Calu3 (cell line): ENCODE results near the gene ENTPD2. TPM values are rescaled to one million over a fixed set of nuclear protein-coding genes. Genes with fewer than 3 reads are reported as not detected.

Experiments used
- BruUV-seq: library from RNA; stranded (reverse); fragments of 400-500 nt; replicated peaks from 2 replicates; lab custom pipeline; 2021; lab: Mats Ljungman, UMichigan
- CTCF ChIA-PET: fragments of 300-600 bp; sonication (Branson Sonifier 250); formaldehyde crosslinking; loops from one replicate; lab custom pipeline; 2022; ENCODE audit warnings: antibody characterized with exemption; lab: Charles Lee
- DNase-seq: peaks from one replicate; pipeline ENCODE4 v3.0.0; 2022
- H3K27ac Mint-ChIP-seq: one replicate; pipeline ENCODE4 v1.8.0; 2022; ENCODE audit warnings: mixed read lengths; ENCODE audit not compliant: unreplicated experiment
- H3K27me3 Mint-ChIP-seq: one replicate; pipeline ENCODE4 v1.8.0; 2022; ENCODE audit warnings: mixed read lengths; ENCODE audit not compliant: unreplicated experiment
- H3K36me3 Mint-ChIP-seq: one replicate; pipeline ENCODE4 v1.8.0; 2022; ENCODE audit warnings: mild to moderate bottlenecking, moderate library complexity, mixed read lengths; ENCODE audit not compliant: insufficient read depth, unreplicated experiment
- H3K4me1 Mint-ChIP-seq: one replicate; pipeline ENCODE4 v1.8.0; 2022; ENCODE audit warnings: mild to moderate bottlenecking, low read depth, mixed read lengths; ENCODE audit not compliant: unreplicated experiment
- H3K4me3 Mint-ChIP-seq: one replicate; pipeline ENCODE4 v1.8.0; 2022; ENCODE audit warnings: mild to moderate bottlenecking, low read depth, moderate library complexity, mixed read lengths; ENCODE audit not compliant: unreplicated experiment
- H3K9me3 Mint-ChIP-seq: one replicate; pipeline ENCODE4 v1.8.0; 2022; ENCODE audit warnings: low read depth, mixed read lengths; ENCODE audit not compliant: unreplicated experiment
- intact Hi-C: fragments of 100-400 bp; cut with micrococcal nuclease; formaldehyde crosslinking; loops from one replicate; pipeline ENCODE4 v1.10.0; 2022; ENCODE audit not compliant: unreplicated experiment
- total RNA-seq: library from RNA; stranded (reverse); gene quantifications from 2 replicates; pipeline ENCODE4 v1.2.3, GENCODE V29; 2022
- TF ChIP-seq, protein P1 (sequence below): fragments of 200-600 bp; IDR thresholded peaks from one replicate; pipeline ENCODE4 v1.8.0; 2022; ENCODE audit warnings: antibody characterized with exemption; ENCODE audit not compliant: unreplicated experiment

ENTPD2 gene
- total RNA-seq, 1 experiment from 2014 or later: 3.8 TPM

DNA sequence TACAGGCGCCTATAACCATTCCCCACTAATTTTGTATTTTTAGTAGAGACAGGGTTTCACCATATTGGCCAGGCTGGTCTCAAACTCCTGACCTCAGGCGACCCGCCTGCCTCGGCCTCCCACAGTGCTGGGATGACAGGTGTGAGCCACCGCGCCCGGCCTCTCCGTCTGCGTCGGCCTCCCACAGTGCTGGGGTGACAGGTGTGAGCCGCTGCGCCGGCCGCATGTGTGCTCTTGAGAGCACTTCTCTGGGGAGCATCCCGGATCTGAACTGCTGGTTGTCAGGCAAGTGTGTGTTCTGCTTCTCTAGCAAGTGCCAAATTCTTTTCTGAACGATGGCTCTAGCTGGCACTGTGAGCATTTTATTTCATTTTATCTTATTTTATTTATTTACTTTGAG is 3.7 kb upstream of the ENTPD2 start:
- CTCF ChIA-PET: no interaction called here

DNA sequence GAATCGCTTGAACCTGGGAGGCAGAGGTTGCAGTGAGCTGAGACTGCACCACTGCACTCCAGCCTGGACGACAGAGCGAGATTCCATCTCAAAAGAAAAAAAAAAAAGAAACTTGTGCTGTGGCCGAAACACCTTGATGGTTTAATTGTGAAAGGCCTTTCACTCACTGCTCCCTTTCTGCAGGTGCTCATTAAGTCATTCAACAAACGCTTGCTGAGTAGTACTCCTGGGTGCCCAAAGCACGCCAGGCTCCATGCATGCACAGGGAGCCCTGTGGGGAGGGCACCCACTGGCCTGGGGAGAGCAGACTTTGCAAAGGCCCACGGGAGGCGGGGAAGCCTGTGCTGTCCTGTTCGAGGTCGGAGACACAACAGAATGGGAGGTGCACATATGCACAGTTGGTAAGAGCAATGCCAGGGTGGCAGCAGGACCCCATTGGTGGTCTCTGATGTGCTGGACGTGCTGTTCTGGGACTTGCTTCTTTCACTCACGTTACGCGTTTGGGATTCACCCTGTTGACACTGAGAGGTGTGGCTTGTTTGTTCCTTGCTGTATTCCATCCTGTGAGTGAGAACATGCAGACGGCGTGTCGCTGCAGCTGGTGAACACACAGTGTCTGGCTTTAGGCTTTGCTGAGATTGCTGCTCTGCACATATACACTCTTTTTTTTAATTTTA is 3.0 kb upstream of the ENTPD2 start:
- H3K4me1 Mint-ChIP-seq: peaks cover 8% of the 10 kb centered on the region
- CTCF ChIA-PET: interaction anchor here (1.8 kb wide), 2 partner anchors 11 to 22 kb away, joined by 7 to 9 read pairs; no protein-coding TSS in a partner anchor
- TF ChIP-seq, protein P1, sequence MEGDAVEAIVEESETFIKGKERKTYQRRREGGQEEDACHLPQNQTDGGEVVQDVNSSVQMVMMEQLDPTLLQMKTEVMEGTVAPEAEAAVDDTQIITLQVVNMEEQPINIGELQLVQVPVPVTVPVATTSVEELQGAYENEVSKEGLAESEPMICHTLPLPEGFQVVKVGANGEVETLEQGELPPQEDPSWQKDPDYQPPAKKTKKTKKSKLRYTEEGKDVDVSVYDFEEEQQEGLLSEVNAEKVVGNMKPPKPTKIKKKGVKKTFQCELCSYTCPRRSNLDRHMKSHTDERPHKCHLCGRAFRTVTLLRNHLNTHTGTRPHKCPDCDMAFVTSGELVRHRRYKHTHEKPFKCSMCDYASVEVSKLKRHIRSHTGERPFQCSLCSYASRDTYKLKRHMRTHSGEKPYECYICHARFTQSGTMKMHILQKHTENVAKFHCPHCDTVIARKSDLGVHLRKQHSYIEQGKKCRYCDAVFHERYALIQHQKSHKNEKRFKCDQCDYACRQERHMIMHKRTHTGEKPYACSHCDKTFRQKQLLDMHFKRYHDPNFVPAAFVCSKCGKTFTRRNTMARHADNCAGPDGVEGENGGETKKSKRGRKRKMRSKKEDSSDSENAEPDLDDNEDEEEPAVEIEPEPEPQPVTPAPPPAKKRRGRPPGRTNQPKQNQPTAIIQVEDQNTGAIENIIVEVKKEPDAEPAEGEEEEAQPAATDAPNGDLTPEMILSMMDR: no peak
- DNase-seq: no peak
- no TSS peak for BruUV-seq
- no peaks in the 10 kb centered on the region for H3K27me3 Mint-ChIP-seq
- no peaks in the 10 kb centered on the region for H3K9me3 Mint-ChIP-seq
- H3K36me3 Mint-ChIP-seq: peaks cover 14% of the 10 kb centered on the region
- no peak overlapping the region for H3K4me3 Mint-ChIP-seq
- no peak overlapping the region for H3K27ac Mint-ChIP-seq
- intact Hi-C loops: no loop called here

More for the DNA sequence above, 3.7 kb upstream of the ENTPD2 start:
- Mint-ChIP-seq H3K36me3 (peaks cover 19% of the 10 kb centered on the region), H3K27me3 (no peaks in the 10 kb centered on the region), H3K4me3 (no peak overlapping the region), H3K4me1 (peaks cover 8% of the 10 kb centered on the region), H3K27ac (no peak overlapping the region), H3K9me3 (no peaks in the 10 kb centered on the region)
- TF ChIP-seq, protein P1: no peak
- no peak for DNase-seq
- no TSS peak for BruUV-seq
- intact Hi-C loops: no loop called here

DNA sequence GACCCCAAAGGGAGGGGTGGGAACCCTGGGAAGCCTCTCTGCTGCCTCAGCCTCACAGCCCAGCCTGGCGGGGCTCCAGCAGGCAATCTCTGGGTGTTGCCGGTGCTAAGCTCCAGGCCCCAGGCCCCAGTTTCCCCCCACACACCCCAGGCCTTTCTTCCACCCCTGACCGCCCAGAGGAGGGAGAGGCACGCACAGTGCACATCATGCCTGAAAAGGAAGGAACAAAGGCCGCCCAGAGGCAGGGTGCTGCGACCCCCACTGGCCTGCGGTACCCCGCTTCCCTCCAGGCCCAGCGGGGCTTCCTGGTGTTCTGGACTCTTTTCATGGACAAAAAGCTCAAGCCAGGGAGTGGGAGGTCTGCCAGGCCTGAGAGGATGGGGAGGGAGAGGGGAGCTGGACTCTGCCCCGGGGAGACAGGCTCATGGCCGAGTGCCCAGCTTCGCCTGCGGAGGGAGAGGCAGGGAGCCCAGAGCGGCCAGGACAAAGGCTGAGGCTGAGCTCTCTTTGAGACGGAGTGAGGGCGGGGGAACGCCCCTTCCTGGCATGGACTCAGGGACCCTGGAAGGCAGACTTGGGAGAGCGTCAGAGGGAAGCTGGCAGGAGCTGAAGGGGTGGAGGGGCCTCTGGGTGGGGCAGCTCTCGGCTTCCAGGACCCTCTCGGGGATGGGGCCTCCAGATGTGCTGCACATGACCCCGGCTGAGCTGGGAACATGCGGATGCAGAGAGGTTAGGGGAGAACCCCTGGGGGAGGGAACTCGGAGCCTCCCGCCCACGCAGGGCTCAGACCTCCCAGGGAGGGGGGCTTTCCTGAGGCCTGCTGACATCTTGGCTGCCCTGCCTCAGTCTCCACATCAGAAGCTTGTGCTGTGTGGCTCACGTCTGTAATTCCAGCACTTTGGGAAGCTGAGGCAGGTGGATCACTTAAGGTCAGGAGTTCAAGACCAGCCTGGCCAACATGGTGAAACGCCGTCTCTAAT is 1.8 kb upstream of the ENTPD2 start:
- no peaks in the 10 kb centered on the region for H3K27me3 Mint-ChIP-seq
- H3K9me3 Mint-ChIP-seq: no peaks in the 10 kb centered on the region
- BruUV-seq: no TSS peak
- peak overlapping the region; percentile 44 for H3K4me3 Mint-ChIP-seq
- peaks cover 8% of the 10 kb centered on the region for H3K4me1 Mint-ChIP-seq
- no peak overlapping the region for H3K27ac Mint-ChIP-seq
- intact Hi-C loops: no loop called here
- peaks cover 14% of the 10 kb centered on the region for H3K36me3 Mint-ChIP-seq
- CTCF ChIA-PET: interaction anchor here (0.5 to 1.8 kb wide), 5 partner anchors 9 to 30 kb away, joined by 3 to 11 read pairs (median 9); partner anchors contain the start of gene NPDC1
- DNase-seq: peak; percentile 65
- TF ChIP-seq, protein P1: no peak

DNA sequence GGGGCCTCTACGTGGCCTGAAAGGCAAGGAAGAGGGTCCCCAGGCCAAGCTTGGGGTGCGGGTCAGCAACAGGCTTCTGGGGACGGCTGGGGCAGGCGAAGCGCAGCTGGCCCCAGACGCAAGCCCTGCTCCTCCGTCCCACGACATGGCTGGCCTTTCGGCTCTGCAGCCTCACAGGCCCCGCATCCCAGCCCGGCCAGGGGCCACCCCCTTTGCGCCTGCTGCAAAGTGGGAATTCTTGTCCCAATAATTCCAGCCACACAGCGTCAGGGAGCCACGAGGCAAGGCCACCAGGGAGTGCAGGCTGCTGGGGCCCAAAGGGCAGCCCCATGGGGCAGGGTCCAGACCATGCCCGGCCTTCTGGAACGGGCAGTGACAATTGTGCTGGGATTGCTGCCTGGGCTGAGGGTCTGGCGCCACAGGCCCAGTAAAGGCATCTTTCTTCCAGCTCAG is 1.1 kb upstream of the ENTPD2 start:
- Mint-ChIP-seq H3K27me3 (no peaks in the 10 kb centered on the region), H3K36me3 (peaks cover 14% of the 10 kb centered on the region), H3K4me1 (peaks cover 8% of the 10 kb centered on the region), H3K27ac (peak overlapping the region; percentile 73), H3K4me3 (peak overlapping the region; percentile 69), H3K9me3 (no peaks in the 10 kb centered on the region)
- TF ChIP-seq, protein P1: no peak
- intact Hi-C loops: no loop called here
- no TSS peak for BruUV-seq
- DNase-seq: no peak
- CTCF ChIA-PET: interaction anchor here (1.5 kb wide), 2 partner anchors 8 to 9 kb away, joined by 11 read pairs; partner anchors contain the start of gene NPDC1
